ENCODE results near the gene AGBL4. TPM values are rescaled to one million over a fixed set of nuclear protein-coding genes. Genes with fewer than 3 reads are reported as not detected.

The AGBL4 gene
- polyA plus RNA-seq, 3 donors, result 0.05 TPM; not detected in 2

- intact Hi-C loops (cut with micrococcal nuclease), result no loop called here
Measured at GRCh38 chr1:48870596-48870995, 1153.2 kb downstream of the AGBL4 start.

GRCh38 chr1:48869116-48869893 is 1154.4 kb downstream of the AGBL4 start:
- no peak for TF ChIP-seq CTCF (IDR thresholded peaks at IDR 0.05)

More at GRCh38 chr1:48870596-48870995, 1153.2 kb downstream of the AGBL4 start:
- H2AFZ ChIP-seq (ENCODE audit: insufficient read depth, low read depth, low read length, poor library complexity, severe bottlenecking), result no peak overlapping the region
- H3K9ac ChIP-seq (ENCODE audit: insufficient read depth, low read length, poor library complexity, severe bottlenecking), result no peak overlapping the region
- H3K4me3 ChIP-seq (replicated peaks in 1 of 3; ENCODE audit: low read depth in 2 of 3, low read length in 3 of 3), result no peak overlapping the region
- no peak overlapping the region for H3K4me2 ChIP-seq (replicated peaks; ENCODE audit: extremely low read depth, low read length, poor library complexity, severe bottlenecking)
- H3K36me3 ChIP-seq (replicated peaks in 1 of 2; ENCODE audit: control insufficient read depth in 1 of 2, insufficient read depth in 2 of 2, low read length in 2 of 2), result no peaks in the 10 kb centered on the region
- no peaks in the 10 kb centered on the region for H3K27me3 ChIP-seq (ENCODE audit: control insufficient read depth in 2 of 2, insufficient read depth in 2 of 2, low read length in 2 of 2)
- peaks cover 0 to 2% (median 0%) of the 10 kb centered on the region in 7 donors for H3K9me3 Mint-ChIP-seq
- no peaks in the 10 kb centered on the region for H3K9me3 ChIP-seq (replicated peaks in 1 of 2; ENCODE audit: control insufficient read depth in 1 of 2, insufficient read depth in 1 of 2, low read length in 2 of 2)
- no peaks in the 10 kb centered on the region for H3K4me1 ChIP-seq (ENCODE audit: control insufficient read depth in 1 of 2, insufficient read depth in 2 of 2, low read length in 2 of 2)
- no peak overlapping the region for H3K27ac ChIP-seq (ENCODE audit: low read depth in 1 of 2, low read length in 2 of 2)
- H3K4me1 Mint-ChIP-seq, result no peaks in the 10 kb centered on the region
- H3K4me3 Mint-ChIP-seq, result no peak overlapping the region
- H4K20me1 ChIP-seq (ENCODE audit: insufficient read depth, low read length), result no peaks in the 10 kb centered on the region
- DNase-seq, result no peak
- TF ChIP-seq CTCF (IDR thresholded peaks at IDR 0.05), result peak; percentile 24
- H3K36me3 Mint-ChIP-seq, result no peaks in the 10 kb centered on the region
- H3K27me3 Mint-ChIP-seq (ENCODE audit: low read depth in 3 of 3), result peaks cover 0 to 1% (median 0%) of the 10 kb centered on the region in 3 donors
- H3K79me2 ChIP-seq (ENCODE audit: insufficient read depth, low read length), result no peaks in the 10 kb centered on the region
- no peak overlapping the region for H3K27ac Mint-ChIP-seq
- 0% methylated on average over 2 of the region's 3 CpGs for WGBS (ENCODE audit: insufficient coverage)

More at GRCh38 chr1:48869116-48869893, 1154.4 kb downstream of the AGBL4 start:
- H2AFZ ChIP-seq (ENCODE audit: insufficient read depth, low read depth, low read length, poor library complexity, severe bottlenecking), result no peak overlapping the region
- Mint-ChIP-seq H3K27me3 (ENCODE audit: low read depth in 3 of 3) (no peaks in the 10 kb centered on the region), H3K9me3 (peaks cover 0 to 3% (median 0%) of the 10 kb centered on the region in 7 donors), H3K36me3 (no peaks in the 10 kb centered on the region), H3K4me1 (no peaks in the 10 kb centered on the region), H3K27ac (no peak overlapping the region), H3K4me3 (no peak overlapping the region)
- H3K27me3 ChIP-seq (ENCODE audit: control insufficient read depth in 2 of 2, insufficient read depth in 2 of 2, low read length in 2 of 2), result no peaks in the 10 kb centered on the region
- DNase-seq, result no peak
- H3K4me3 ChIP-seq (replicated peaks in 1 of 3; ENCODE audit: low read depth in 2 of 3, low read length in 3 of 3), result no peak overlapping the region
- no peaks in the 10 kb centered on the region for H3K36me3 ChIP-seq (replicated peaks in 1 of 2; ENCODE audit: control insufficient read depth in 1 of 2, insufficient read depth in 2 of 2, low read length in 2 of 2)
- no peaks in the 10 kb centered on the region for H4K20me1 ChIP-seq (ENCODE audit: insufficient read depth, low read length)
- H3K9ac ChIP-seq (ENCODE audit: insufficient read depth, low read length, poor library complexity, severe bottlenecking), result no peak overlapping the region
- 94% methylated on average over 3 of the region's 5 CpGs for WGBS (ENCODE audit: insufficient coverage)
- H3K9me3 ChIP-seq (replicated peaks in 1 of 2; ENCODE audit: control insufficient read depth in 1 of 2, insufficient read depth in 1 of 2, low read length in 2 of 2), result no peaks in the 10 kb centered on the region
- H3K79me2 ChIP-seq (ENCODE audit: insufficient read depth, low read length), result no peaks in the 10 kb centered on the region
- H3K4me2 ChIP-seq (replicated peaks; ENCODE audit: extremely low read depth, low read length, poor library complexity, severe bottlenecking), result no peak overlapping the region
- no peaks in the 10 kb centered on the region for H3K4me1 ChIP-seq (ENCODE audit: control insufficient read depth in 1 of 2, insufficient read depth in 2 of 2, low read length in 2 of 2)
- no peak overlapping the region for H3K27ac ChIP-seq (ENCODE audit: low read depth in 1 of 2, low read length in 2 of 2)
- intact Hi-C loops (cut with micrococcal nuclease), result no loop called here
